ENCODE data around the gene PACRGL.

GRCh38 chr4:20754036-20754435 is 53.8 kb downstream of the PACRGL start:
- TF ChIP-seq CTCF (IDR thresholded peaks at IDR 0.05): no peak
- no peak for TF ChIP-seq POLR2A (IDR thresholded peaks at IDR 0.05)
- no peak for TF ChIP-seq EP300 (IDR thresholded peaks at IDR 0.05)
